ENCODE measurements around the gene DNAJB5.

DNA sequence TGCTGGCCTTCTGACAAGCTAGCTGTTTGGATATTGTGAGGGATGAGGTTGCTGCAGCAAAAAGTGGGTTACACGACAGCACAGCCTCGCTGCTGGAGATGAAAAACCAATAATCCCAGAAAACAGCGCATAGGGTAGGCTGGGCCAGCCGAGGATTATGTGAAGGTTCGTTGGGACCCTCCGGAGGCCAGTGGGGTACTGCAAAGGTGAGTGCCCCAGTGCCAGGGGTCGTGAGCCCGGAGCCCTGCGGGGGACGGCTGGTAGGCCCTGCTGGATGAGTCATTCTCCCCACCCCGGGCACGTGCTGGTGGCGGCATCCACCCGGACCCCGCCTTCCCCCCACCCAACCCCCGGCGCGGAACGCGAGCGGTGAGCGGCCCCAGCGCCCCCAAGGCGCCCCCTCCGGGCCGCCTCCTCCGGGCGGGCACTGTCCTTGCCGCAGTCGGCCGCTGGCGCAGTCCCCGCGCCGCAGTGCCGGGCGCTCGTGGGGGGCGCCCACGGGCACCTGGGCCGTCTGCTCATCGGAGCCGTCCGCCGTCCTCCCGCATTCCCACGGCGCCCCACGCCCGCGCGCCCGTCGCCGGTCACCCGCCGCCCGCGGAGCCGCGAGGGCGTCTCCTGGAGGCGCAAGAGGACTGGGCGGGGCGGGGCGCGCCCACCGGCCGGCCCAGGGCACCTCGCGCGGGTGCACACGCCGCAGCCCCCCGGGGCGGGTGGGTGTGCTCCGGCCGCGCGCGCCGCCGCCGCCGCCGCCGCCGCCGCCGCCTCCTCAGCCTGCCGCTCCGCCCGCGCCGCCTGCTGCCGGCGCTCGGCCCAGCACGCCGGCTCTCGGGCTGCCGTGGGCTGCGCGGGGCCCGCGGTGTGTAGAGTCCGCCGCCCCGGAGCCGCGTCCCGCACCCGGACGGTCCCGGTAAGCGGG lies 31.8 kb upstream of the DNAJB5 start, which contains the start of gene PHF24:
- TF ChIP-seq CTCF (IDR thresholded peaks at IDR 0.05) (no peak), POLR2AphosphoS5 (IDR thresholded peaks at IDR 0.05; ENCODE audit: low read depth, low read length) (no peak), MXI1 (IDR thresholded peaks at IDR 0.05; ENCODE audit: low read depth, low read length) (no peak), TAF1 (IDR thresholded peaks at IDR 0.05; ENCODE audit: borderline replicate concordance, low read depth, low read length) (no peak), SIN3A (IDR thresholded peaks at IDR 0.05; ENCODE audit: borderline replicate concordance, low read depth, low read length) (no peak), EZH2phosphoT487 (IDR thresholded peaks at IDR 0.05; ENCODE audit: borderline replicate concordance, low read depth) (no peak), YY1 (IDR thresholded peaks at IDR 0.05; ENCODE audit: low read depth) (no peak), USF2 (IDR thresholded peaks at IDR 0.05; ENCODE audit: borderline replicate concordance, low read depth, low read length) (no peak), NRF1 (IDR thresholded peaks at IDR 0.05; ENCODE audit: low read depth, low read length) (no peak)
- TF ChIP-seq, protein P1, sequence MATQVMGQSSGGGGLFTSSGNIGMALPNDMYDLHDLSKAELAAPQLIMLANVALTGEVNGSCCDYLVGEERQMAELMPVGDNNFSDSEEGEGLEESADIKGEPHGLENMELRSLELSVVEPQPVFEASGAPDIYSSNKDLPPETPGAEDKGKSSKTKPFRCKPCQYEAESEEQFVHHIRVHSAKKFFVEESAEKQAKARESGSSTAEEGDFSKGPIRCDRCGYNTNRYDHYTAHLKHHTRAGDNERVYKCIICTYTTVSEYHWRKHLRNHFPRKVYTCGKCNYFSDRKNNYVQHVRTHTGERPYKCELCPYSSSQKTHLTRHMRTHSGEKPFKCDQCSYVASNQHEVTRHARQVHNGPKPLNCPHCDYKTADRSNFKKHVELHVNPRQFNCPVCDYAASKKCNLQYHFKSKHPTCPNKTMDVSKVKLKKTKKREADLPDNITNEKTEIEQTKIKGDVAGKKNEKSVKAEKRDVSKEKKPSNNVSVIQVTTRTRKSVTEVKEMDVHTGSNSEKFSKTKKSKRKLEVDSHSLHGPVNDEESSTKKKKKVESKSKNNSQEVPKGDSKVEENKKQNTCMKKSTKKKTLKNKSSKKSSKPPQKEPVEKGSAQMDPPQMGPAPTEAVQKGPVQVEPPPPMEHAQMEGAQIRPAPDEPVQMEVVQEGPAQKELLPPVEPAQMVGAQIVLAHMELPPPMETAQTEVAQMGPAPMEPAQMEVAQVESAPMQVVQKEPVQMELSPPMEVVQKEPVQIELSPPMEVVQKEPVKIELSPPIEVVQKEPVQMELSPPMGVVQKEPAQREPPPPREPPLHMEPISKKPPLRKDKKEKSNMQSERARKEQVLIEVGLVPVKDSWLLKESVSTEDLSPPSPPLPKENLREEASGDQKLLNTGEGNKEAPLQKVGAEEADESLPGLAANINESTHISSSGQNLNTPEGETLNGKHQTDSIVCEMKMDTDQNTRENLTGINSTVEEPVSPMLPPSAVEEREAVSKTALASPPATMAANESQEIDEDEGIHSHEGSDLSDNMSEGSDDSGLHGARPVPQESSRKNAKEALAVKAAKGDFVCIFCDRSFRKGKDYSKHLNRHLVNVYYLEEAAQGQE (IDR thresholded peaks at IDR 0.05; ENCODE audit: low read depth, low read length) = no peak
